Measurements from ENCODE around the gene FAM174B. TPM values are rescaled to one million over a fixed set of nuclear protein-coding genes. Genes with fewer than 3 reads are reported as not detected.
A peak's percentile ranks its signal among the peaks of the same experiment; 100 is the strongest.

FAM174B gene
- total RNA-seq, 1 donor from 2014 or later, result 18.9 TPM

GRCh38 chr15:92687195-92687602 lies 31.6 kb upstream of the FAM174B start:
- no peaks in the 10 kb centered on the region for H3K36me3 ChIP-seq (ENCODE audit: control insufficient read depth, insufficient read depth, low read length)
- peak; percentile 34 for DNase-seq (ENCODE audit: low read depth)
- no peak overlapping the region for H3K4me3 ChIP-seq (ENCODE audit: low read depth, low read length)
- no peaks in the 10 kb centered on the region for H3K27me3 ChIP-seq (ENCODE audit: control insufficient read depth, insufficient read depth, low read length)
- TF ChIP-seq, protein P1, sequence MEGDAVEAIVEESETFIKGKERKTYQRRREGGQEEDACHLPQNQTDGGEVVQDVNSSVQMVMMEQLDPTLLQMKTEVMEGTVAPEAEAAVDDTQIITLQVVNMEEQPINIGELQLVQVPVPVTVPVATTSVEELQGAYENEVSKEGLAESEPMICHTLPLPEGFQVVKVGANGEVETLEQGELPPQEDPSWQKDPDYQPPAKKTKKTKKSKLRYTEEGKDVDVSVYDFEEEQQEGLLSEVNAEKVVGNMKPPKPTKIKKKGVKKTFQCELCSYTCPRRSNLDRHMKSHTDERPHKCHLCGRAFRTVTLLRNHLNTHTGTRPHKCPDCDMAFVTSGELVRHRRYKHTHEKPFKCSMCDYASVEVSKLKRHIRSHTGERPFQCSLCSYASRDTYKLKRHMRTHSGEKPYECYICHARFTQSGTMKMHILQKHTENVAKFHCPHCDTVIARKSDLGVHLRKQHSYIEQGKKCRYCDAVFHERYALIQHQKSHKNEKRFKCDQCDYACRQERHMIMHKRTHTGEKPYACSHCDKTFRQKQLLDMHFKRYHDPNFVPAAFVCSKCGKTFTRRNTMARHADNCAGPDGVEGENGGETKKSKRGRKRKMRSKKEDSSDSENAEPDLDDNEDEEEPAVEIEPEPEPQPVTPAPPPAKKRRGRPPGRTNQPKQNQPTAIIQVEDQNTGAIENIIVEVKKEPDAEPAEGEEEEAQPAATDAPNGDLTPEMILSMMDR (IDR thresholded peaks at IDR 0.05; ENCODE audit: insufficient read depth, low read length, poor library complexity, severe bottlenecking), result no peak

GRCh38 chr15:92683511-92683834 lies 27.9 kb upstream of the FAM174B start:
- Histone ChIP-seq H3K4me3 (ENCODE audit: low read depth, low read length) (no peak overlapping the region), H3K36me3 (ENCODE audit: control insufficient read depth, insufficient read depth, low read length) (no peaks in the 10 kb centered on the region), H3K27me3 (ENCODE audit: control insufficient read depth, insufficient read depth, low read length) (no peaks in the 10 kb centered on the region)
- TF ChIP-seq, protein P1 (IDR thresholded peaks at IDR 0.05; ENCODE audit: insufficient read depth, low read length, poor library complexity, severe bottlenecking), result peak; percentile 11
- DNase-seq (ENCODE audit: low read depth), result no peak

DNA sequence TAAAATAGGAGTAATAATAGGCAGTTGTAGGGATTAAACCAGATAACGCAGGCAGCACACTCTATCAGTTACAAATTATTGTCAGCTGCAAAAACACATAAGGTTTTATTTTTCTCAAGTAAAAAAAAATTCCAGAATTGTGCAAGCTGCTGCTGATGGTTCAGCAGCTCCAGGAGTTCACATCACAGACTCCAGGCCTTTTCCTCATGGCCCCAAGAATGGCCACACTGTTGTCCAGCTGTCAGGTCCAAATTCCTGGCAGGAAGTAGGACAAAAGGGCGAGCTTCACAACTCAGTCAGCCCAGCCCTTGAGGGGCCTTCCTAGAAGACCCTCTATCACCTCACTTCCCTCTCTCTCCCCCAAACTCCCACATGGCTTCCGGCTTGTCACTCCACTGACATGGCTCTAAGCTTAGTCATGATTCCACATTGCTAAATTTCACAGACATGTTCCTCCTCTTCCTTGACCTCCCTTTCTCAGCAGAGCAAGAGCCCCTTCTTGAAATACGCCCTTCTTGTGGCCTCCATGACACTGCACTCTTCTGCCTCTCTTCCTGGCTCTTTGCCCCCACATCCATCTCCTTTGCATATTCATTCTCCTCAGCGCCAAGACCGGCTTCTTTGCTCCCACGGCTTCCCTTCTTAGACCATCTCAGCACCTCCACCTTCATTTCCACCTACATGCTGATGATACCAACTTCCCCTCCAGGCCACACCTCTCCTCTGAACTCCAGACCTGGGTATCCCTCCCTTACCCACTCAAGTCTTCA lies 27.4 kb upstream of the FAM174B start:
- DNase-seq (ENCODE audit: low read depth), result no peak
- Histone ChIP-seq H3K4me3 (ENCODE audit: low read depth, low read length) (no peak overlapping the region), H3K27me3 (ENCODE audit: control insufficient read depth, insufficient read depth, low read length) (no peaks in the 10 kb centered on the region), H3K36me3 (ENCODE audit: control insufficient read depth, insufficient read depth, low read length) (no peaks in the 10 kb centered on the region)
- TF ChIP-seq, protein P1 (IDR thresholded peaks at IDR 0.05; ENCODE audit: insufficient read depth, low read length, poor library complexity, severe bottlenecking), result no peak

GRCh38 chr15:92681141-92681631 lies 25.6 kb upstream of the FAM174B start:
- H3K36me3 ChIP-seq (ENCODE audit: control insufficient read depth, insufficient read depth, low read length), result no peaks in the 10 kb centered on the region
- H3K27me3 ChIP-seq (ENCODE audit: control insufficient read depth, insufficient read depth, low read length), result no peaks in the 10 kb centered on the region
- no peak overlapping the region for H3K4me3 ChIP-seq (ENCODE audit: low read depth, low read length)
- TF ChIP-seq, protein P1 (IDR thresholded peaks at IDR 0.05; ENCODE audit: insufficient read depth, low read length, poor library complexity, severe bottlenecking), result no peak
- peak; percentile 21 for DNase-seq (ENCODE audit: low read depth)

DNA sequence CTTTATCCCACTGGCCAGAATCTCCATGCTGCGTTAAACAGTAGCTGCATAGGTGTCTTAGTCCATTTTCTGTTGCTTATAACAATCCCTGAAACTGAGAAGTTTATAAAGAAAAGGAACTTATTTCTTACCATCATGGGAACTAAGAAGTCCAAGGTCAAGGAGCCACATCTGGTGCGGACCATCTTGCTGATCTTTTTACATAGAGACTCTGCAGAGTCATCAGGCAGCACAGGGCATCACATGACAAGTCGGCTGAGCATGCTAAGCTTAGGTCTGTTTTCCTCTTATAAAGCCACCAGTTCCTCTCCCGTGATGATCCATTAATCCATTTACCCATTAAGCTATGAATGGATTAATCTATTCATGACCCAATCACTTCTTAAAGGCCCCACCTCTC lies 22.4 kb upstream of the FAM174B start:
- no peak overlapping the region for H3K4me3 ChIP-seq (ENCODE audit: low read depth, low read length)
- TF ChIP-seq, protein P1 (IDR thresholded peaks at IDR 0.05; ENCODE audit: insufficient read depth, low read length, poor library complexity, severe bottlenecking), result no peak
- H3K36me3 ChIP-seq (ENCODE audit: control insufficient read depth, insufficient read depth, low read length), result no peaks in the 10 kb centered on the region
- no peak for DNase-seq (ENCODE audit: low read depth)
- no peaks in the 10 kb centered on the region for H3K27me3 ChIP-seq (ENCODE audit: control insufficient read depth, insufficient read depth, low read length)

DNA sequence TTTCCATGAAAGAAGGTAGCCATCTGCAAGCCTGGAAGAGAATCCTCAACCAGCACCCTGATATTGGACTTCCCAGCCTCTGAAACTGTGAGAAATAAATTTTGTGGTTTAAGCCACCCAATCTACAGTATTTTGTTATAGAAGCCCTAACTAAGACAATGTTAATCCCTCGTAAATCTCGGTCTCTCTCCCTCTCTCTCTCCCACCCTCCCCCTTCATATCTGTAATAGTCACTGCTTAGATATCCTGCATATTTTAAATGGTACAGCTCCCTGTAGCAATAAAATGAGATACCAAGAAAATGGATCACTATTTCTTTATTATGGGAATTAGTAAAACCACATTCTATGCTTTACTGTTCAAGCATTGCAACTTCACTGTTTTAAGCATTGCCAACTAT lies 21.0 kb upstream of the FAM174B start:
- TF ChIP-seq, protein P1 (IDR thresholded peaks at IDR 0.05; ENCODE audit: insufficient read depth, low read length, poor library complexity, severe bottlenecking), result no peak
- H3K27me3 ChIP-seq (ENCODE audit: control insufficient read depth, insufficient read depth, low read length), result no peaks in the 10 kb centered on the region

More for the DNA sequence above, 21.0 kb upstream of the FAM174B start:
- Histone ChIP-seq H3K4me3 (ENCODE audit: low read depth, low read length) (no peak overlapping the region), H3K36me3 (ENCODE audit: control insufficient read depth, insufficient read depth, low read length) (no peaks in the 10 kb centered on the region)
- no peak for DNase-seq (ENCODE audit: low read depth)
